GM18868 (cell line): Measurements from ENCODE around the gene DNMT1.

Experiments
- ATAC-seq: cut with Tn5 transposase; IDR thresholded peaks from one replicate; pipeline ENCODE4 v1.9.1; 2021; ENCODE audit warnings: mild to moderate bottlenecking, moderate library complexity; ENCODE audit not compliant: unreplicated experiment

DNMT1 gene

GRCh38 chr19:10115392-10116084, 79.2 kb downstream of the DNMT1 start:
- no peak for ATAC-seq

- ATAC-seq = no peak
Observed at GRCh38 chr19:10114651-10115391, 79.9 kb downstream of the DNMT1 start.

- no peak for ATAC-seq
Observed at GRCh38 chr19:10113964-10114650, 80.6 kb downstream of the DNMT1 start.

GRCh38 chr19:10113592-10113963, 81.2 kb downstream of the DNMT1 start:
- no peak for ATAC-seq

DNA sequence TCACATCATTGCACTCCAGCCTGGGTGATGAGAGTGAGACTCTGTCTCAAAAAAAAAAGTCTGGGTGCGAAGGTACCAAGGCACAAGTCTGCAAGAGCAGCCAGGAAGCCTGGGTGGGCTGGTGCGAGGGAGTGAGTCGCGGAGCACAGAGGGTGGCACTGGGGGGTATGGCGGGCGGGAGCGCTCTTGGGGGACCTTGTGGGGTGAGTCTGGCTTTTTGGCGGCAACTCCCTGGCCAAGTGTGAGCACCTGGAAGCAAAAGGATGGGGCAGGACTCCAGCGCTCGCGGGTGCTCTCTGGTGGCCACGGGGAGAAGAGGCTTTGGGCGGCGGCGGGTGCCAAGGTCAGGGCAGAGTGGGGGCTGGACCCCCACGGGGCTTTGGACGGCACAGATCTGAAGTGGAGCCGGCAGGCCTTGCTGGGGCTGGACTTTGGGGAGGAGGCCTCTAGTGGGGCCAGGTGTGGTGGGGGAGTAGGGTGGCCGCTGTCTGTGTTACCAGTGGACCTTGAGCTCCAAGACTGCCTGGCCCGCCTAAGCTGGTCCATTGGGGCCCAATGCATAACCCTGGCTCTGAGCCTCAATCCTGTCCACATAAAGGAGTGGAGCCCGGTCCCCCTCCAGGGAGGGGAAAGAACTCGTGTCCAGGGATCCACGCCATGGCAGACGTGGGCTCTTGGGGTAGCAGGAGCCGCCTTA, 81.7 kb downstream of the DNMT1 start:
- no peak for ATAC-seq

GRCh38 chr19:10112037-10112761, 82.6 kb downstream of the DNMT1 start:
- ATAC-seq = no peak

DNA sequence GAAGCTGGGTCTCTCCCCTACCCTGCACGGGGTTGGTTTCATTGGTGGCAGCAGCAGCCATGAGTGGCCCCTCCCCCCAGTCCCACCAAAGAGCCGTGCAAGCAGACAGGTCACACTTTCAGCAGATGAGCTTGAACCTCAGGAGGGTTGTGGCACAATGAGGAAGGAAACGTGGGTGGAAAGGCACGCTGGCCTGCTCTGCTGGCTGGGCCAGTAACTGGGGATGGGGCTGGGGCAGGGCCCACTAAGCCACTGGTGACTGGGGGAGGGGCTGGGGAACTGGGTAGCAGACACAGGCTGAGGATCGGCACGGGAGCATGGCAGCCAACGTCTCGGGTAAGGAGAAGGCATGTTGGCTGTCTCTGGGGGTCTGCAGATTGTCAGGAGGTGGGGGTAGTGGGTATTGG, 83.3 kb downstream of the DNMT1 start, which contains the start of gene P2RY11:
Gene P2RY11 (plus strand): TSS at position 289 of the 407 bp plus-strand sequence. CDS start 29 bp downstream, at position 318.
- no peak for ATAC-seq

GRCh38 chr19:10110972-10111317, 83.8 kb downstream of the DNMT1 start:
- no peak for ATAC-seq

DNA sequence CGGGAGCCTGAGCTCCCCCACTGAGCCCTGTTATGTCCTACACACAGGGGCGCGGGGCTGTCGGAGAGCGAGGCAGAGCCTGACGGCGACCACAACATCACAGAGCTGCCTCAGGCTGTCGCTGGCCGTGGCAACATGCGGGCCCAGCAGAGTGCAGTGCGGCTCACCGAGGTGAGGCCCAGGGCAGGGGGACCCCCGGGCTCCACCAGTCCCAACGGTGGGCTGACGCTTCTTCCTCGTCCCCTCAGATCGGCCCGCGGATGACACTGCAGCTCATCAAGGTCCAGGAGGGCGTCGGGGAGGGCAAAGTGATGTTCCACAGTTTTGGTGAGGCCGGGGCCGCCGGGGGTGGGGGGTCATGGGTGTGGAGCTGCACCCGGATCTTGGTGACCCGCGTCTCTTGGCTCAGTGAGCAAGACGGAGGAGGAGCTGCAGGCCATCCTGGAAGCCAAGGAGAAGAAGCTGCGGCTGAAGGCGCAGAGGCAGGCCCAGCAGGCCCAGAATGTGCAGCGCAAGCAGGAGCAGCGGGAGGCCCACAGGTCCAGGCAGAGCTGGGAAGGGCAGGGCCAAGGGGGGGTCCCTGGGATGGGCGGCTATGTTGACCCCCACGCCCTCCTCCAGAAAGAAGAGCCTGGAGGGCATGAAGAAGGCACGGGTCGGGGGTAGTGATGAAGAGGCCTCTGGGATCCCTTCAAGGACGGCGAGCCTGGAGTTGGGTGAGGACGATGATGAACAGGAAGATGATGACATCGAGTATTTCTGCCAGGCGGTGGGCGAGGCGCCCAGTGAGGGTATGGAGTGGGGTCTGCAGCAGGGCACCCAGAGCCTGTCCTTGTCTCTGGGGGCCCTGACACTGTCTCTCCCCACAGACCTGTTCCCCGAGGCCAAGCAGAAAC, 84.4 kb downstream of the DNMT1 start:
- ATAC-seq = no peak

DNA sequence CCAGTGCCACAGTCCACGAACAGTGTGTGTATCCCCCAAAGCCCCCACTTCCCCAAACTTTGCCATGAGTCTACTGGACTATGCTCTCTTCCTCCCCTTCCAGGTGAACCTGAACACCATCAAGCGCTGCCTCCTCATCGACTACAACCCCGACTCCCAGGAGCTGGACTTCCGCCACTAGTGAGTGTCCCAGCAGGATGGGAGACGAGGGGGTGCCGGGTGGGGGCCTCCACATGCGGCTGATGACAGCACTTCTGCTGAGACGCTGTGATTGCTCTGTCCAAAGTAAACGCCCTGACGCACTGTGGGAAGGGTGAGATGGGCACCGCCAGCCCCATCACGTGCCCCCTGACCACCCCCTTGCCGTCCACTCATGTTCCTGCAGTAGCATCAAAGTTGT, 85.2 kb downstream of the DNMT1 start:
- no peak for ATAC-seq

DNA sequence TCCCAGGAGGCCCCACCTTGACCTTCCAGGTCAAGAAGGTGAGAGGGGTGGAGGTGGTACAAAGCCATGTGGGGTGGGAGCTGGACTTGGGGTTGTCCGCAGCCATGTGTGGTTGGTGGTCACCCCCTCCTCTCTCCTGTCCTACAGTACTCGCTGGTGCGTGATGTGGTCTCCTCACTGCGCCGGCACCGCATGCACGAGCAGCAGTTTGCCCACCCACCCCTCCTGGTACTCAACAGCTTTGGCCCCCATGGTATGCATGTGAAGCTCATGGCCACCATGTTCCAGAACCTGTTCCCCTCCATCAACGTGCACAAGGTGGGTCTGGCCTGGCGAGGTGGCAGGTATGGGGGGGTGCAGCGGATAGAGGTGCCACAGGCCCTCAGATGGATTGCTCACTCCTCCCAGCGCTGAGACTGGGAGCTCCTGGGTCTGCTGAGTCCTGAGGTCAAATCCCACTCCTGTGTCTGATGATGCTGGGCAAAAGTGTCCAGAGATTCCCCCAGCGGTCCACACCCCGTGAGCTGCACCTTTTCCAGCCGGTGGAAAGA, 86.9 kb downstream of the DNMT1 start:
- no peak for ATAC-seq

DNA sequence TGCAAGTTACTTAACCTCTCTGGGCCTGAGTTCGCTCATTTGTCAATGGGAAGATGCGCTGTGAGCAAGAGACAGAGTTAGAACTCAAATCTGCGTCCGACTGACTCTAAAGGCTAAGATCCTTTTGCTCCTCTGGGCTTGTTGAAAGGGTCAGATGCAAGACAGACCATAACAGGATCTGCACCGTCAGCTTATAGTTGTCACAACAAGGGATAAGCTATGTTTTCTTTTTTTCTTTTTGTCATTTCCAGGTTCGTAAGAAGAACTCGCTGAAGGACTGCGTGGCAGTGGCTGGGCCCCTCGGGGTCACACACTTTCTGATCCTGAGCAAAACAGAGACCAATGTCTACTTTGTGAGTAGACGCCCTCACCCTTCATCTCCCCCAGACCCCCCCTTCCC, 87.5 kb downstream of the DNMT1 start:
- ATAC-seq = no peak

- peak; percentile 54 for ATAC-seq
Observed at GRCh38 chr19:10106100-10106936, 88.4 kb downstream of the DNMT1 start, which contains the start of gene PPAN. Gene PPAN, plus strand, starts transcription at chr19:10106362. Its CDS starts 33 bp downstream, at chr19:10106395.

GRCh38 chr19:10105509-10106099, 89.1 kb downstream of the DNMT1 start:
- ATAC-seq = no peak

GRCh38 chr19:10104665-10105508, 89.9 kb downstream of the DNMT1 start:
- ATAC-seq = peak; percentile 32

GRCh38 chr19:10104130-10104513, 90.6 kb downstream of the DNMT1 start:
- ATAC-seq = no peak

DNA sequence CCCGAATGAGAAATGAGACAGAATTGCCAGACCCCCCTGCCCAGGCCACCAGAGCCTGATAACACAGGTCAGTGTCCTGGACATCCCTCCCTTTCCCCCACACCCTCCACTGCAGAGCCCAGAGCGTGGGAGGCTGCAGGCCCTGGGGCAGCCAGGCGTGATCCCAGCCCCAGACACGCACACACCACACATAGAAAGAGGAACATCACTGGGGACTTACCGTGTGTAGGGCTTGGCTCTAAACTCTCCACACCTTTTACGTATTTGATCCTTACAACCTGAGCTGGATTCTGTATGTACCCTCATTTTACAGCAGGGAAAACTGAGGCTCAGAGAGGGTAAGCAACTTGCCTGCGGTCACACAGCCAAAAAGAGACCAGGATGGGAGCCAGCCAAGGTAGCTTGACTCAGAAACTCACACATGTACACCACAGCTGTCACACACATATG, 91.9 kb downstream of the DNMT1 start:
- ATAC-seq = peak; percentile 32
